GM18519 (cell line): ENCODE measurements around the gene EIF2A.
"Not testable (repeated sequence)": the region's sequence is repeated elsewhere in the genome, so short reads cannot be mapped to it uniquely, and the experiment has no call there.

Source experiments
- ATAC-seq: cut with Tn5 transposase; IDR thresholded peaks from one replicate; pipeline ENCODE4 v1.9.1; 2021; ENCODE audit warnings: mild to moderate bottlenecking, moderate library complexity; ENCODE audit not compliant: unreplicated experiment, low FRiP score

Gene EIF2A

GRCh38 chr3:150546226-150547044, at the start of gene EIF2A, which contains the start of gene SERP1:
TSS of gene EIF2A (plus strand) at chr3:150546787. CDS start at chr3:150546803, 16 bp downstream.
TSS of gene SERP1 (minus strand) at chr3:150546496. CDS start at chr3:150546135, 361 bp downstream.
- peak; percentile 86 for ATAC-seq

- ATAC-seq = no peak
These were observed 48.6 kb upstream of the EIF2A start for GRCh38 chr3:150497956-150498355.

GRCh38 chr3:150500960-150501359, 45.6 kb upstream of the EIF2A start:
- not testable (repeated sequence) for ATAC-seq

- no peak for ATAC-seq
These were observed 43.0 kb upstream of the EIF2A start for GRCh38 chr3:150503402-150504099.

- ATAC-seq = no peak
These were observed 42.1 kb upstream of the EIF2A start for GRCh38 chr3:150504483-150504882.

- ATAC-seq = no peak
These were observed 38.2 kb upstream of the EIF2A start for GRCh38 chr3:150508401-150508800.

- ATAC-seq = no peak
These were observed 36.8 kb upstream of the EIF2A start for GRCh38 chr3:150509780-150510179.

- ATAC-seq = no peak
These were observed 35.3 kb upstream of the EIF2A start for GRCh38 chr3:150511122-150511821.

- ATAC-seq = no peak
These were observed 31.4 kb upstream of the EIF2A start for GRCh38 chr3:150515210-150515609.

- ATAC-seq = no peak
These were observed 27.6 kb upstream of the EIF2A start for GRCh38 chr3:150519026-150519425.

- no peak for ATAC-seq
These were observed 26.2 kb upstream of the EIF2A start for GRCh38 chr3:150520408-150520807.

GRCh38 chr3:150521463-150521862, 25.1 kb upstream of the EIF2A start:
- no peak for ATAC-seq

- ATAC-seq = no peak
These were observed 23.0 kb upstream of the EIF2A start for GRCh38 chr3:150523538-150523937.

GRCh38 chr3:150527464-150528255, 18.9 kb upstream of the EIF2A start:
- no peak for ATAC-seq

- ATAC-seq = no peak
These were observed 18.2 kb upstream of the EIF2A start for GRCh38 chr3:150528354-150528797.

- ATAC-seq = no peak
These were observed 14.8 kb upstream of the EIF2A start for GRCh38 chr3:150531775-150532174.

- no peak for ATAC-seq
These were observed 11.4 kb upstream of the EIF2A start for GRCh38 chr3:150535204-150535603.

GRCh38 chr3:150538324-150539208, 8.0 kb upstream of the EIF2A start:
- ATAC-seq = no peak

GRCh38 chr3:150540297-150540696, 6.3 kb upstream of the EIF2A start:
- no peak for ATAC-seq
